OCI-LY1 (cell line): ENCODE measurements around the gene SERPINA5.

ENCODE experiments used
- H2AFZ ChIP-seq: fragments of 200-600 bp; sonication (generic), shearing (Covaris generic); 2 replicates; pipeline ENCODE4 v1.6.0; 2014; ENCODE audit warnings: antibody characterized with exemption, mild to moderate bottlenecking, low read length
- H3F3A ChIP-seq: fragments of 200-600 bp; sonication (generic), shearing (Covaris generic); 2 replicates; pipeline ENCODE4 v1.6.0; 2014; ENCODE audit warnings: mild to moderate bottlenecking, antibody characterized with exemption, low read length, moderate library complexity; ENCODE audit not compliant: insufficient read depth
- H3K27ac ChIP-seq: fragments of 200-600 bp; sonication (generic); 2 replicates; pipeline ENCODE4 v1.5.1; 2014; ENCODE audit warnings: low read length, mixed run types, mild to moderate bottlenecking, low read depth; ENCODE audit not compliant: poor library complexity, severe bottlenecking
- H3K27me3 ChIP-seq: fragments of 200-600 bp; sonication (generic); 2 replicates; pipeline ENCODE4 v1.6.0; 2014; ENCODE audit warnings: antibody characterized with exemption, mild to moderate bottlenecking, low read length, moderate library complexity; ENCODE audit not compliant: insufficient read depth
- H3K36me3 ChIP-seq: fragments of 200-600 bp; sonication (generic); 2 replicates; pipeline ENCODE4 v1.6.1; 2014; ENCODE audit warnings: mild to moderate bottlenecking, antibody characterized with exemption, low read length, moderate library complexity, mixed read lengths; ENCODE audit not compliant: insufficient read depth
- H3K4me1 ChIP-seq: fragments of 200-600 bp; sonication (generic); 2 replicates; pipeline ENCODE4 v1.5.1; 2014; ENCODE audit warnings: mild to moderate bottlenecking, low read length, moderate library complexity; ENCODE audit not compliant: insufficient read depth, severe bottlenecking
- H3K4me2 ChIP-seq: fragments of 200-600 bp; sonication (generic), shearing (Covaris generic); 2 replicates; pipeline ENCODE4 v1.6.1; 2014; ENCODE audit warnings: low read length
- H3K4me3 ChIP-seq: fragments of 200-600 bp; sonication (generic); 2 replicates; pipeline ENCODE4 v1.5.1; 2014; ENCODE audit warnings: low read length, low read depth, mild to moderate bottlenecking, mixed read lengths; ENCODE audit not compliant: poor library complexity, severe bottlenecking
- H3K79me2 ChIP-seq: fragments of 200-600 bp; shearing (Covaris generic); 2 replicates; pipeline ENCODE4 v1.6.1; 2016; ENCODE audit warnings: mixed run types, low read length, mixed read lengths; ENCODE audit not compliant: insufficient read depth
- H3K9ac ChIP-seq: fragments of 200-600 bp; sonication (generic), shearing (Covaris generic); 2 replicates; pipeline ENCODE4 v1.6.1; 2014; ENCODE audit warnings: mild to moderate bottlenecking, low read length, mixed read lengths
- H3K9me2 ChIP-seq: fragments of 200-600 bp; sonication (generic), shearing (Covaris generic); 2 replicates; pipeline ENCODE4 v1.6.1; 2014; ENCODE audit warnings: low read depth, mild to moderate bottlenecking, low read length, mixed read lengths
- H3K9me3 ChIP-seq: fragments of 200-600 bp; shearing (Covaris generic); 2 replicates; pipeline ENCODE4 v1.6.1; 2014; ENCODE audit warnings: low read length, mixed read lengths
- H4K20me1 ChIP-seq: fragments of 200-600 bp; sonication (generic), shearing (Covaris generic); 2 replicates; pipeline ENCODE4 v1.6.0; 2016; ENCODE audit warnings: mild to moderate bottlenecking, low read length; ENCODE audit not compliant: insufficient read depth
- CTCF ChIP-seq: fragments of 200-600 bp; sonication (generic), shearing (Covaris generic); IDR thresholded peaks from 2 replicates; pipeline ENCODE4 v1.5.1; 2017; ENCODE audit warnings: mild to moderate bottlenecking, antibody characterized with exemption, low read length, moderate library complexity, mixed read lengths
- EZH2 ChIP-seq: fragments of 200-600 bp; sonication (generic), shearing (Covaris generic); IDR thresholded peaks from 2 replicates; pipeline ENCODE4 v1.8.0; 2017; ENCODE audit warnings: borderline replicate concordance, mixed run types, mild to moderate bottlenecking, antibody characterized with exemption, low read length, moderate library complexity, mixed read lengths

Gene SERPINA5

GRCh38 chr14:94630396-94630795, 49.2 kb downstream of the SERPINA5 start:
- Histone ChIP-seq H3K9me3 (no peaks in the 10 kb centered on the region), H3K4me1 (no peaks in the 10 kb centered on the region), H3K9ac (no peak overlapping the region), H3K36me3 (no peaks in the 10 kb centered on the region), H3K79me2 (no peaks in the 10 kb centered on the region), H2AFZ (no peak overlapping the region), H3K9me2 (no peaks in the 10 kb centered on the region), H3K27ac (no peak overlapping the region), H3K27me3 (peaks cover 4% of the 10 kb centered on the region), H4K20me1 (no peaks in the 10 kb centered on the region), H3K4me2 (no peak overlapping the region), H3F3A (no peaks in the 10 kb centered on the region), H3K4me3 (no peak overlapping the region)
- TF ChIP-seq EZH2, result no peak
- TF ChIP-seq CTCF, result no peak

DNA sequence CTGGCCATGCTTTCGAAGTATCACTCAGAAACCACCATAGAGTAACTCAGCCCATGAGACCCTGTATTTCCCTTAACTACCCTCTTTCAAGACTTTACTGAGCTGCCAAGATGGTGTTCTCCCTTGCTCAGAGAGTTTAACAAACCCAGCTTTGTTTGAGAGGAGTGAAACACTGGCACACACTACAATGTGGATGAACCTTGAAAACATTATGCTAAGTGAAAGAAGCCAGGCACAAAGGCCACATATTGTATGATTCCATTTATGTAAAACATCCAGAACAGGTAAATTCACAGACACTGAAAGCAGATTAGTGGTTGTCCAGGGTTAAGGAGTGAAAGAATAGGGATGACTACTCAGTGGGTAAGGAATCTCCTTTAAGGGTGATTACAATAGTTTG, 49.8 kb downstream of the SERPINA5 start:
- Histone ChIP-seq H3K27me3 (peaks cover 4% of the 10 kb centered on the region), H3K9me2 (no peaks in the 10 kb centered on the region), H3F3A (no peaks in the 10 kb centered on the region), H3K4me3 (no peak overlapping the region), H3K79me2 (no peaks in the 10 kb centered on the region), H2AFZ (no peak overlapping the region), H4K20me1 (no peaks in the 10 kb centered on the region), H3K4me1 (no peaks in the 10 kb centered on the region), H3K9me3 (no peaks in the 10 kb centered on the region), H3K4me2 (no peak overlapping the region), H3K9ac (no peak overlapping the region), H3K36me3 (no peaks in the 10 kb centered on the region), H3K27ac (no peak overlapping the region)
- TF ChIP-seq CTCF (no peak), EZH2 (no peak)

DNA sequence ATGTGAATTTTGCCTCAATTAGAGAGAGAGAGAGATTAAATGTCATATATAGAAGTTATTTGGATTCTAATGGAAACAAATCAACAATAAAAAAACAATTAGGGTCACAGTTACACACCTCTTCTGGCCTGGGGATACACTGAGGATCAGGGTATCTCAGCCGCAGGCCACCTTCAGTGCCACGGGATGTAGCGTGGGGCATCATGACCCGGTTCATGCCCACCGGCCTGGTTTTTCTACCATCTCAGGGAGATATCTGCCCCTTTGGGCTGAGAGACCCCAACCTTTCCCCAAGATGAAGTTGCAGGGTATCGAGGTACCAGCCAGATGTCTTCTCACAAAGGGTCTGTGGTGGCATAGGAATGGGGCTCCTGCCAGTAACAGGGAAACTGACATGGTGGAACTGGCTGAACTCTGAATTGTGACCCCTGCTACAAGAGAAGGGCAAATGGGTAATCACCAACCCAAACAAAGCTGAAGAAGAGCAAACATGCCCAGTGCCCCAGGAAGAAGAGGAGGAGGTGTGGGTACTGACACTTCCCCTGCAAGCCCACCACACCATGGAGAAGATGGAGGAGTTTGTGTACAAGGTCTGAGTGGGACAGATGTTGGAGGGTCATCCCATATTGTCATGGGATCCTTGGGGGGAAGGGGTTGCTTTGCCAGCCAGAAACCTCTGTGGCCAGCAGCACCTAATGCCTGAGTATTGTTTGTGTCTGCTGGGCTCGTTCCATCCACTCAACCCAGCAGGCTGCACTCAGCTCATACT, 50.5 kb downstream of the SERPINA5 start:
- no peak overlapping the region for H3K9ac ChIP-seq
- peaks cover 4% of the 10 kb centered on the region for H3K27me3 ChIP-seq
- no peaks in the 10 kb centered on the region for H3K9me3 ChIP-seq
- TF ChIP-seq CTCF, result no peak
- TF ChIP-seq EZH2, result no peak
- H3K9me2 ChIP-seq, result no peaks in the 10 kb centered on the region
- no peak overlapping the region for H3K4me3 ChIP-seq
- no peaks in the 10 kb centered on the region for H4K20me1 ChIP-seq
- H3F3A ChIP-seq, result no peaks in the 10 kb centered on the region
- no peaks in the 10 kb centered on the region for H3K79me2 ChIP-seq
- H3K27ac ChIP-seq, result no peak overlapping the region
- H2AFZ ChIP-seq, result no peak overlapping the region
- H3K4me2 ChIP-seq, result no peak overlapping the region
- H3K4me1 ChIP-seq, result no peaks in the 10 kb centered on the region
- no peaks in the 10 kb centered on the region for H3K36me3 ChIP-seq
